Stomach smooth muscle (tissue), 2 donors: ENCODE measurements around the gene RAI14.

Experiments used
- H3K27ac ChIP-seq: one replicate; pipeline ENCODE4 v1.7.0; 2013; ENCODE audit warnings: mild to moderate bottlenecking, low read length, inconsistent platforms
- H3K27me3 ChIP-seq, 2 donors: one replicate each; pipeline ENCODE4 v1.7.0; 2013; ENCODE audit warnings: low read length in 2 of 2; ENCODE audit not compliant: insufficient read depth in 2 of 2, control insufficient read depth in 1 of 2
- H3K36me3 ChIP-seq, 2 donors: one replicate each; pipeline ENCODE4 v1.7.0; 2013; ENCODE audit warnings: low read length in 2 of 2; ENCODE audit not compliant: control insufficient read depth in 2 of 2, insufficient read depth in 2 of 2
- H3K4me1 ChIP-seq: one replicate; pipeline ENCODE4 v1.7.0; 2013; ENCODE audit warnings: low read length; ENCODE audit not compliant: control insufficient read depth, insufficient read depth
- H3K4me3 ChIP-seq, 2 donors: one replicate each; pipeline ENCODE4 v1.7.0; 2013; ENCODE audit warnings: low read length in 2 of 2
- H3K9ac ChIP-seq, 2 donors: one replicate each; pipeline ENCODE4 v1.7.0; 2013; ENCODE audit warnings: low read length in 2 of 2, mild to moderate bottlenecking in 1 of 2
- H3K9me3 ChIP-seq, 2 donors: one replicate each; pipeline ENCODE4 v1.7.0; 2013; ENCODE audit warnings: low read length in 2 of 2; ENCODE audit not compliant: control insufficient read depth in 2 of 2
- donor health status: healthy.
- donor health status: Pancreatic carcinoma.

The RAI14 gene

GRCh38 chr5:34675857-34676256 is 19.7 kb downstream of the RAI14 start:
- Histone ChIP-seq H3K27ac (peak overlapping the region; percentile 8), H3K27me3 (no peaks in the 10 kb centered on the region), H3K9me3 (no peaks in the 10 kb centered on the region), H3K4me3 (no peak overlapping the region), H3K36me3 (no peaks in the 10 kb centered on the region), H3K4me1 (peaks cover 9% of the 10 kb centered on the region), H3K9ac (no peak overlapping the region)

GRCh38 chr5:34676416-34676815 is 20.3 kb downstream of the RAI14 start:
- Histone ChIP-seq H3K4me1 (peaks cover 9% of the 10 kb centered on the region), H3K36me3 (no peaks in the 10 kb centered on the region), H3K4me3 (no peak overlapping the region), H3K27me3 (no peaks in the 10 kb centered on the region), H3K9me3 (no peaks in the 10 kb centered on the region), H3K9ac (no peak overlapping the region), H3K27ac (peak overlapping the region; percentile 8)

GRCh38 chr5:34677428-34677827 is 21.3 kb downstream of the RAI14 start:
- H3K36me3 ChIP-seq: no peaks in the 10 kb centered on the region
- H3K4me1 ChIP-seq: peaks cover 9% of the 10 kb centered on the region
- no peak overlapping the region for H3K27ac ChIP-seq
- H3K27me3 ChIP-seq: no peaks in the 10 kb centered on the region
- no peak overlapping the region for H3K9ac ChIP-seq
- no peaks in the 10 kb centered on the region for H3K9me3 ChIP-seq
- H3K4me3 ChIP-seq: no peak overlapping the region

GRCh38 chr5:34680896-34681295 is 24.8 kb downstream of the RAI14 start:
- H3K36me3 ChIP-seq: no peaks in the 10 kb centered on the region

GRCh38 chr5:34682926-34683623 is 26.9 kb downstream of the RAI14 start:
- Histone ChIP-seq H3K9me3 (no peaks in the 10 kb centered on the region), H3K9ac (no peak overlapping the region), H3K27me3 (no peaks in the 10 kb centered on the region), H3K4me1 (peaks cover 10% of the 10 kb centered on the region), H3K36me3 (no peaks in the 10 kb centered on the region), H3K27ac (no peak overlapping the region), H3K4me3 (no peak overlapping the region)

More at GRCh38 chr5:34680896-34681295, 24.8 kb downstream of the RAI14 start:
- Histone ChIP-seq H3K27me3 (no peaks in the 10 kb centered on the region), H3K27ac (no peak overlapping the region), H3K9me3 (no peaks in the 10 kb centered on the region), H3K4me3 (no peak overlapping the region), H3K4me1 (peaks cover 9% of the 10 kb centered on the region), H3K9ac (no peak overlapping the region)

- H3K4me3 ChIP-seq: no peak overlapping the region
- no peak overlapping the region for H3K27ac ChIP-seq
- peaks cover 10% of the 10 kb centered on the region for H3K4me1 ChIP-seq
Observed at GRCh38 chr5:34684281-34684979, 28.3 kb downstream of the RAI14 start.

GRCh38 chr5:34684980-34685352 is 28.8 kb downstream of the RAI14 start:
- H3K36me3 ChIP-seq: peaks cover 0 to 4% of the 10 kb centered on the region in 2 donors
- no peak overlapping the region for H3K9ac ChIP-seq
- peaks cover 10% of the 10 kb centered on the region for H3K4me1 ChIP-seq
- H3K4me3 ChIP-seq: no peak overlapping the region
- H3K27ac ChIP-seq: no peak overlapping the region
- H3K9me3 ChIP-seq: no peaks in the 10 kb centered on the region
- no peaks in the 10 kb centered on the region for H3K27me3 ChIP-seq

More at GRCh38 chr5:34684281-34684979, 28.3 kb downstream of the RAI14 start:
- H3K27me3 ChIP-seq: no peaks in the 10 kb centered on the region
- peaks cover 0 to 4% of the 10 kb centered on the region in 2 donors for H3K36me3 ChIP-seq
- no peak overlapping the region for H3K9ac ChIP-seq
- no peaks in the 10 kb centered on the region for H3K9me3 ChIP-seq

GRCh38 chr5:34685485-34686165 is 29.5 kb downstream of the RAI14 start:
- H3K9me3 ChIP-seq: no peaks in the 10 kb centered on the region
- H3K36me3 ChIP-seq: peaks cover 0 to 4% of the 10 kb centered on the region in 2 donors
- H3K27me3 ChIP-seq: no peaks in the 10 kb centered on the region
- H3K4me3 ChIP-seq: no peak overlapping the region
- no peak overlapping the region for H3K9ac ChIP-seq
- H3K4me1 ChIP-seq: peaks cover 12% of the 10 kb centered on the region
- H3K27ac ChIP-seq: no peak overlapping the region

GRCh38 chr5:34686762-34687268 is 30.7 kb downstream of the RAI14 start:
- Histone ChIP-seq H3K36me3 (peaks cover 0 to 4% of the 10 kb centered on the region in 2 donors), H3K4me3 (no peak overlapping the region), H3K9ac (no peak overlapping the region), H3K27ac (peak overlapping the region; percentile 32), H3K27me3 (no peaks in the 10 kb centered on the region), H3K4me1 (peaks cover 12% of the 10 kb centered on the region), H3K9me3 (no peaks in the 10 kb centered on the region)

GRCh38 chr5:34687269-34688011 is 31.3 kb downstream of the RAI14 start:
- Histone ChIP-seq H3K9me3 (no peaks in the 10 kb centered on the region), H3K27ac (peak overlapping the region; percentile 32), H3K4me1 (peaks cover 12% of the 10 kb centered on the region), H3K27me3 (no peaks in the 10 kb centered on the region), H3K4me3 (no peak overlapping the region), H3K36me3 (peaks cover 0 to 4% of the 10 kb centered on the region in 2 donors), H3K9ac (no peak overlapping the region)
